SK-N-SH treated with all-trans-retinoic acid at 6 μM for 48 hours (cell line): Measurements from ENCODE around the gene PHF2.

Source experiments
- CREB5 ChIP-seq: fragments of 250-450 bp; sonication (Bioruptor Pico); IDR thresholded peaks from 2 replicates; pipeline ENCODE4 v1.5.1; 2020; ENCODE audit warnings: low read depth, mild to moderate bottlenecking, moderate library complexity
- ISL1 ChIP-seq: fragments of 250-450 bp; sonication (Bioruptor Pico); IDR thresholded peaks from 2 replicates; pipeline ENCODE4 v2.1.2; 2022; ENCODE audit warnings: mild to moderate bottlenecking, moderate library complexity
- OSR1 ChIP-seq: fragments of 250-450 bp; sonication (Bioruptor Pico); IDR thresholded peaks from 2 replicates; pipeline ENCODE4 v1.8.0; 2022; ENCODE audit warnings: moderate library complexity, mild to moderate bottlenecking, inconsistent platforms
- PATZ1 ChIP-seq: fragments of 250-450 bp; sonication (Bioruptor Pico); IDR thresholded peaks from 2 replicates; pipeline ENCODE4 v1.8.0; 2020; ENCODE audit warnings: mild to moderate bottlenecking, moderate library complexity, borderline replicate concordance
- TCF4 ChIP-seq: fragments of 250-450 bp; sonication (Bioruptor Pico); IDR thresholded peaks from 2 replicates; pipeline ENCODE4 v1.8.0; 2021; ENCODE audit warnings: mild to moderate bottlenecking, moderate library complexity, borderline replicate concordance
- ZFP3 ChIP-seq: fragments of 250-450 bp; sonication (Bioruptor Pico); IDR thresholded peaks from 2 replicates; pipeline ENCODE4 v1.5.0; 2020; ENCODE audit warnings: mild to moderate bottlenecking, moderate library complexity
- ZNF565 ChIP-seq: fragments of 450-650 bp; formaldehyde crosslinking; conservative IDR thresholded peaks from 2 replicates; pipeline ENCODE4 v1.5.0; 2020; ENCODE audit warnings: low read depth, mild to moderate bottlenecking, moderate library complexity
- TF ChIP-seq, protein P1 (sequence below): fragments of 250-450 bp; sonication (Bioruptor Pico); IDR thresholded peaks from 2 replicates; pipeline ENCODE4 v1.5.1; 2021; ENCODE audit warnings: mild to moderate bottlenecking, moderate library complexity

GRCh38 chr9:93681269-93682154, 105.1 kb downstream of the PHF2 start:
- no peak for TF ChIP-seq ZFP3 (CRISPR knock-in tag)
- TF ChIP-seq PATZ1 (CRISPR knock-in tag), result no peak
- TF ChIP-seq CREB5 (CRISPR knock-in tag), result no peak
- no peak for TF ChIP-seq OSR1
- TF ChIP-seq, protein P1, sequence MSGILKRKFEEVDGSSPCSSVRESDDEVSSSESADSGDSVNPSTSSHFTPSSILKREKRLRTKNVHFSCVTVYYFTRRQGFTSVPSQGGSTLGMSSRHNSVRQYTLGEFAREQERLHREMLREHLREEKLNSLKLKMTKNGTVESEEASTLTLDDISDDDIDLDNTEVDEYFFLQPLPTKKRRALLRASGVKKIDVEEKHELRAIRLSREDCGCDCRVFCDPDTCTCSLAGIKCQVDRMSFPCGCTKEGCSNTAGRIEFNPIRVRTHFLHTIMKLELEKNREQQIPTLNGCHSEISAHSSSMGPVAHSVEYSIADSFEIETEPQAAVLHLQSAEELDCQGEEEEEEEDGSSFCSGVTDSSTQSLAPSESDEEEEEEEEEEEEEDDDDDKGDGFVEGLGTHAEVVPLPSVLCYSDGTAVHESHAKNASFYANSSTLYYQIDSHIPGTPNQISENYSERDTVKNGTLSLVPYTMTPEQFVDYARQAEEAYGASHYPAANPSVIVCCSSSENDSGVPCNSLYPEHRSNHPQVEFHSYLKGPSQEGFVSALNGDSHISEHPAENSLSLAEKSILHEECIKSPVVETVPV (CRISPR knock-in tag), result no peak
- TF ChIP-seq ISL1 (CRISPR knock-in tag), result no peak
- TF ChIP-seq ZNF565, result no peak
- TF ChIP-seq TCF4 (CRISPR knock-in tag), result no peak
